Measurements from ENCODE around the gene SHOX.
"Not testable (repeated sequence)": the region's sequence is repeated elsewhere in the genome, so short reads cannot be mapped to it uniquely, and the experiment has no call there.

Gene SHOX

GRCh38 chrX:618761-619450 is 11.7 kb upstream of the SHOX start:
- no peak overlapping the region for H3K4me3 ChIP-seq (replicated peaks; ENCODE audit: low read depth, low read length)
- DNase-seq (ENCODE audit: low read depth): no peak
- TF ChIP-seq CTCF (IDR thresholded peaks at IDR 0.05; ENCODE audit: low read length, missing control alignments): no peak

- no peak for DNase-seq (ENCODE audit: low read depth)
- no peak for TF ChIP-seq CTCF (IDR thresholded peaks at IDR 0.05; ENCODE audit: low read length, missing control alignments)
- no peak overlapping the region for H3K4me3 ChIP-seq (replicated peaks; ENCODE audit: low read depth, low read length)
These were observed 11.2 kb upstream of the SHOX start for GRCh38 chrX:619451-619811.

GRCh38 chrX:619812-620531 is 10.6 kb upstream of the SHOX start:
- no peak for DNase-seq (ENCODE audit: low read depth)
- H3K4me3 ChIP-seq (replicated peaks; ENCODE audit: low read depth, low read length): no peak overlapping the region
- no peak for TF ChIP-seq CTCF (IDR thresholded peaks at IDR 0.05; ENCODE audit: low read length, missing control alignments)

- no peak overlapping the region for H3K4me3 ChIP-seq (replicated peaks; ENCODE audit: low read depth, low read length)
- no peak for TF ChIP-seq CTCF (IDR thresholded peaks at IDR 0.05; ENCODE audit: low read length, missing control alignments)
- no peak for DNase-seq (ENCODE audit: low read depth)
These were observed 8.7 kb upstream of the SHOX start for GRCh38 chrX:621705-622503.

- not testable (repeated sequence) for DNase-seq (ENCODE audit: low read depth)
These were observed 7.8 kb upstream of the SHOX start for GRCh38 chrX:622802-623201.

GRCh38 chrX:623268-623598 is 7.4 kb upstream of the SHOX start:
- no peak overlapping the region for H3K4me3 ChIP-seq (replicated peaks; ENCODE audit: low read depth, low read length)
- TF ChIP-seq CTCF (IDR thresholded peaks at IDR 0.05; ENCODE audit: low read length, missing control alignments): no peak
- no peak for DNase-seq (ENCODE audit: low read depth)

More at GRCh38 chrX:622802-623201, 7.8 kb upstream of the SHOX start:
- not testable (repeated sequence) for H3K4me3 ChIP-seq (replicated peaks; ENCODE audit: low read depth, low read length)

- peak; percentile 7 for DNase-seq (ENCODE audit: low read depth)
- H3K4me3 ChIP-seq (replicated peaks; ENCODE audit: low read depth, low read length): no peak overlapping the region
- no peak for TF ChIP-seq CTCF (IDR thresholded peaks at IDR 0.05; ENCODE audit: low read length, missing control alignments)
These were observed 6.8 kb upstream of the SHOX start for GRCh38 chrX:623599-624315.

Data from fibroblast of pulmonary artery (primary cell).